Measurements from ENCODE around the gene GCN1.

- TF ChIP-seq CTCF (IDR thresholded peaks at IDR 0.05; ENCODE audit: low read depth, low read length) = no peak
- TF ChIP-seq EZH2phosphoT487 (IDR thresholded peaks at IDR 0.05; ENCODE audit: low read depth) = no peak
Measured at GRCh38 chr12:120131116-120131515, 63.4 kb downstream of the GCN1 start.

Data from OCI-LY3 (cell line).